Trophoblast cell (in vitro differentiated cells and primary cell): ENCODE measurements around the gene P2RY11.
A peak's percentile ranks its signal among the peaks of the same experiment; 100 is the strongest.

Experiments
- DNase-seq, 2 donors: peaks; one replicate each; pipeline ENCODE4 v3.0.0-alpha.2; 2016
- H2AFZ ChIP-seq: 2 replicates; pipeline ENCODE4 v1.6.1; 2013; ENCODE audit warnings: low read length, moderate library complexity, mild to moderate bottlenecking; ENCODE audit not compliant: insufficient read depth, poor library complexity
- H2AK5ac ChIP-seq: 2 replicates; pipeline ENCODE4 v1.6.1; 2013; ENCODE audit warnings: mild to moderate bottlenecking, low read length
- H2BK120ac ChIP-seq: 2 replicates; pipeline ENCODE4 v1.6.1; 2013; ENCODE audit warnings: low read length, mild to moderate bottlenecking, moderate library complexity; ENCODE audit not compliant: insufficient read depth, poor library complexity
- H2BK12ac ChIP-seq: 2 replicates; pipeline ENCODE4 v1.6.1; 2013; ENCODE audit warnings: mild to moderate bottlenecking, low read length, moderate library complexity
- H2BK5ac ChIP-seq: 2 replicates; pipeline ENCODE4 v1.6.1; 2013; ENCODE audit warnings: low read length, low read depth, moderate library complexity, mild to moderate bottlenecking; ENCODE audit not compliant: poor library complexity
- H3K14ac ChIP-seq: 2 replicates; pipeline ENCODE4 v1.6.1; 2013; ENCODE audit warnings: mild to moderate bottlenecking, low read length
- H3K18ac ChIP-seq: 2 replicates; pipeline ENCODE4 v1.6.1; 2013; ENCODE audit warnings: mild to moderate bottlenecking, low read length
- H3K23ac ChIP-seq: 2 replicates; pipeline ENCODE4 v1.6.1; 2013; ENCODE audit warnings: low read length
- H3K27ac ChIP-seq: 2 replicates; pipeline ENCODE4 v1.5.1; 2013; ENCODE audit warnings: low read depth, mild to moderate bottlenecking, inconsistent platforms, low read length, moderate library complexity
- H3K27me3 ChIP-seq: 2 replicates; pipeline ENCODE4 v1.6.1; 2013; ENCODE audit warnings: inconsistent platforms, mild to moderate bottlenecking, low read length, moderate library complexity; ENCODE audit not compliant: insufficient read depth
- H3K36me3 ChIP-seq, 2 experiments: 1 replicate in 1 of 2; 2 replicates in 1 of 2; pipeline ENCODE4 v1.6.1; 2013; ENCODE audit warnings: low read length in 2 of 2, mild to moderate bottlenecking in 2 of 2, moderate library complexity in 1 of 2; ENCODE audit not compliant: insufficient read depth in 2 of 2, control insufficient read depth in 1 of 2
- H3K4ac ChIP-seq: 2 replicates; pipeline ENCODE4 v1.6.1; 2013; ENCODE audit warnings: low read depth, mild to moderate bottlenecking, low read length, moderate library complexity
- H3K4me1 ChIP-seq, 2 experiments: 1 replicate in 1 of 2; 2 replicates in 1 of 2; pipeline ENCODE4 v1.6.1; 2013; ENCODE audit warnings: low read length in 2 of 2, mild to moderate bottlenecking in 2 of 2, moderate library complexity in 1 of 2; ENCODE audit not compliant: insufficient read depth in 2 of 2, control insufficient read depth in 1 of 2
- H3K4me2 ChIP-seq: 2 replicates; pipeline ENCODE4 v1.6.1; 2013; ENCODE audit warnings: inconsistent platforms, mild to moderate bottlenecking, low read length, moderate library complexity
- H3K4me3 ChIP-seq: 2 replicates; pipeline ENCODE4 v1.5.1; 2013; ENCODE audit warnings: mild to moderate bottlenecking, low read depth, low read length, inconsistent platforms
- H3K79me1 ChIP-seq: one replicate; pipeline ENCODE4 v1.6.1; 2013; ENCODE audit warnings: low read length
- H3K79me2 ChIP-seq: 2 replicates; pipeline ENCODE4 v1.6.1; 2013; ENCODE audit warnings: low read length, mild to moderate bottlenecking; ENCODE audit not compliant: control insufficient read depth, insufficient read depth, poor library complexity
- H3K9ac ChIP-seq: 2 replicates; pipeline ENCODE4 v1.6.1; 2013; ENCODE audit warnings: mild to moderate bottlenecking, low read length
- H3K9me3 ChIP-seq: 2 replicates; pipeline ENCODE4 v1.6.1; 2013; ENCODE audit warnings: low read depth, mild to moderate bottlenecking, control low read depth, inconsistent platforms, low read length; ENCODE audit not compliant: insufficient read depth
- H4K12ac ChIP-seq: 2 replicates; pipeline ENCODE4 v1.6.1; 2013; ENCODE audit warnings: low read depth, mild to moderate bottlenecking, low read length, moderate library complexity
- H4K8ac ChIP-seq: 2 replicates; pipeline ENCODE4 v1.6.1; 2013; ENCODE audit warnings: low read depth, mild to moderate bottlenecking, low read length, moderate library complexity
- H4K91ac ChIP-seq: one replicate; pipeline ENCODE4 v1.6.1; 2013; ENCODE audit warnings: low read depth, mild to moderate bottlenecking, low read length, moderate library complexity
- WGBS: extraction: QIAGEN DNeasy Blood & Tissue Kit; methylation state at CpG from one replicate; pipeline ENCODE4 v1.1.7; 2013; ENCODE audit warnings: missing lambda C conversion rate; ENCODE audit not compliant: insufficient read length, insufficient coverage; ENCODE audit errors: extremely low coverage; 5-methylcytosine and 5-hydroxymethylcytosine counted together

P2RY11 gene

GRCh38 chr19:10079031-10079453 is 32.5 kb upstream of the P2RY11 start:
- DNase-seq = no peak
- H2BK120ac ChIP-seq = no peak overlapping the region

GRCh38 chr19:10083911-10084310 is 27.6 kb upstream of the P2RY11 start:
- no peak overlapping the region for H3K9ac ChIP-seq
- H3K4me1 ChIP-seq = peaks cover 3 to 4% of the 10 kb centered on the region in 2 experiments
- no peak overlapping the region for H2BK12ac ChIP-seq
- no peak overlapping the region for H2AK5ac ChIP-seq
- H3K79me2 ChIP-seq = no peaks in the 10 kb centered on the region
- H3K27me3 ChIP-seq = peaks cover 19% of the 10 kb centered on the region
- peaks cover 3% of the 10 kb centered on the region for H3K9me3 ChIP-seq
- H3K23ac ChIP-seq = no peak overlapping the region
- no peak overlapping the region for H3K4ac ChIP-seq
- no peak overlapping the region for H2BK5ac ChIP-seq
- no peak overlapping the region for H3K14ac ChIP-seq
- H4K12ac ChIP-seq = no peak overlapping the region
- H2AFZ ChIP-seq = no peak overlapping the region
- H3K79me1 ChIP-seq = no peaks in the 10 kb centered on the region
- H3K4me2 ChIP-seq = no peak overlapping the region
- H3K18ac ChIP-seq = no peak overlapping the region
- H2BK120ac ChIP-seq = no peak overlapping the region
- WGBS = no CpG with 5 or more reads among the region's 9 CpGs
- no peak overlapping the region for H4K91ac ChIP-seq
- DNase-seq = no peak
- H4K8ac ChIP-seq = no peak overlapping the region
- no peak overlapping the region for H3K27ac ChIP-seq
- H3K36me3 ChIP-seq = no peaks in the 10 kb centered on the region
- no peak overlapping the region for H3K4me3 ChIP-seq

More at GRCh38 chr19:10079031-10079453, 32.5 kb upstream of the P2RY11 start:
- H3K4ac ChIP-seq = no peak overlapping the region
- no peak overlapping the region for H4K12ac ChIP-seq
- no peaks in the 10 kb centered on the region for H3K4me1 ChIP-seq
- H3K27ac ChIP-seq = no peak overlapping the region
- no peak overlapping the region for H2BK5ac ChIP-seq
- no peak overlapping the region for H3K14ac ChIP-seq
- H3K18ac ChIP-seq = no peak overlapping the region
- H3K23ac ChIP-seq = no peak overlapping the region
- H3K9ac ChIP-seq = no peak overlapping the region
- no CpG with 5 or more reads among the region's 7 CpGs for WGBS
- H2BK12ac ChIP-seq = no peak overlapping the region
- H4K91ac ChIP-seq = no peak overlapping the region
- no peak overlapping the region for H4K8ac ChIP-seq
- H3K79me1 ChIP-seq = no peaks in the 10 kb centered on the region
- H3K9me3 ChIP-seq = peaks cover 3% of the 10 kb centered on the region
- H3K36me3 ChIP-seq = no peaks in the 10 kb centered on the region
- no peaks in the 10 kb centered on the region for H3K27me3 ChIP-seq
- no peak overlapping the region for H3K4me2 ChIP-seq
- H3K4me3 ChIP-seq = no peak overlapping the region
- no peak overlapping the region for H2AFZ ChIP-seq
- no peak overlapping the region for H2AK5ac ChIP-seq
- no peaks in the 10 kb centered on the region for H3K79me2 ChIP-seq

- peaks cover 3 to 4% of the 10 kb centered on the region in 2 experiments for H3K4me1 ChIP-seq
- no peaks in the 10 kb centered on the region for H3K36me3 ChIP-seq
- H3K4me2 ChIP-seq = no peak overlapping the region
- no peak overlapping the region for H2BK120ac ChIP-seq
- H3K4me3 ChIP-seq = no peak overlapping the region
- peaks cover 19% of the 10 kb centered on the region for H3K27me3 ChIP-seq
- no peak for DNase-seq
- H3K9ac ChIP-seq = no peak overlapping the region
- no peak overlapping the region for H3K4ac ChIP-seq
- no peaks in the 10 kb centered on the region for H3K79me2 ChIP-seq
- no peak overlapping the region for H3K27ac ChIP-seq
- H3K23ac ChIP-seq = no peak overlapping the region
- H4K8ac ChIP-seq = no peak overlapping the region
- H4K12ac ChIP-seq = no peak overlapping the region
- no peak overlapping the region for H3K14ac ChIP-seq
- H2AK5ac ChIP-seq = no peak overlapping the region
- H3K79me1 ChIP-seq = no peaks in the 10 kb centered on the region
- no CpG with 5 or more reads among the region's 3 CpGs for WGBS
- no peak overlapping the region for H4K91ac ChIP-seq
- H3K18ac ChIP-seq = no peak overlapping the region
- H2BK12ac ChIP-seq = no peak overlapping the region
- H2AFZ ChIP-seq = no peak overlapping the region
- no peak overlapping the region for H2BK5ac ChIP-seq
- H3K9me3 ChIP-seq = peaks cover 5% of the 10 kb centered on the region
Measured at GRCh38 chr19:10084803-10085202, 26.7 kb upstream of the P2RY11 start.

- Histone ChIP-seq H4K91ac (no peak within 1 kb of the TSS), H3K14ac (no peak within 1 kb of the TSS), H3K79me2 (no peaks in the 10 kb centered on the region), H3K4me2 (peak within 1 kb of the TSS; percentile 81), H2AK5ac (no peak within 1 kb of the TSS), H3K36me3 (no peaks in the 10 kb centered on the region), H4K8ac (peak within 1 kb of the TSS; percentile 57), H3K18ac (no peak within 1 kb of the TSS), H2BK120ac (no peak within 1 kb of the TSS), H3K79me1 (no peaks in the 10 kb centered on the region), H4K12ac (peak within 1 kb of the TSS; percentile 40), H3K4ac (no peak within 1 kb of the TSS), H3K4me1 (peaks cover 3 to 4% of the 10 kb centered on the region in 2 experiments), H3K27ac (no peak within 1 kb of the TSS), H3K9ac (peak within 1 kb of the TSS; percentile 23), H2BK12ac (no peak within 1 kb of the TSS), H3K9me3 (peaks cover 5% of the 10 kb centered on the region), H2BK5ac (no peak within 1 kb of the TSS), H3K4me3 (peak within 1 kb of the TSS; percentile 63), H2AFZ (peak within 1 kb of the TSS; percentile 61), H3K27me3 (peaks cover 19% of the 10 kb centered on the region), H3K23ac (no peak within 1 kb of the TSS)
- peak in 1 of 2 donors; percentile 21 for DNase-seq
- WGBS = no CpG with 5 or more reads among the region's 81 CpGs
Measured at GRCh38 chr19:10085641-10086590, 25.6 kb upstream of the P2RY11 start, which contains the start of gene SHFL. Gene SHFL (plus strand): TSS chr19:10086317. CDS start chr19:10086428, 111 bp downstream.
